ENCODE results near the gene DOK1.

DOK1 gene

GRCh38 chr2:74571058-74571457 lies 16.5 kb downstream of the DOK1 start:
- no peak for DNase-seq

GRCh38 chr2:74572178-74572925 lies 17.8 kb downstream of the DOK1 start:
- no peak for DNase-seq

- DNase-seq = no peak
Observed at GRCh38 chr2:74573747-74574562, 19.4 kb downstream of the DOK1 start.

GRCh38 chr2:74575320-74575719 lies 20.8 kb downstream of the DOK1 start:
- DNase-seq = no peak

GRCh38 chr2:74576211-74576862 lies 21.8 kb downstream of the DOK1 start:
- DNase-seq = no peak

GRCh38 chr2:74576863-74577229 lies 22.3 kb downstream of the DOK1 start:
- DNase-seq = no peak

GRCh38 chr2:74577448-74577847 lies 22.9 kb downstream of the DOK1 start:
- DNase-seq = no peak

- no peak for DNase-seq
Observed at GRCh38 chr2:74578408-74578807, 23.9 kb downstream of the DOK1 start.

- DNase-seq = no peak
Observed at GRCh38 chr2:74581463-74581862, 26.9 kb downstream of the DOK1 start.

GRCh38 chr2:74582184-74582583 lies 27.7 kb downstream of the DOK1 start:
- no peak for DNase-seq

- no peak for DNase-seq
Observed at GRCh38 chr2:74583504-74583903, 29.0 kb downstream of the DOK1 start.

- DNase-seq = no peak
Observed at GRCh38 chr2:74584088-74584645, 29.6 kb downstream of the DOK1 start.

GRCh38 chr2:74585406-74586185 lies 31.1 kb downstream of the DOK1 start:
- DNase-seq = no peak

GRCh38 chr2:74587664-74588277 lies 33.3 kb downstream of the DOK1 start:
- DNase-seq = peak; percentile 60

GRCh38 chr2:74588664-74589063 lies 34.1 kb downstream of the DOK1 start:
- no peak for DNase-seq

- DNase-seq = no peak
Observed at GRCh38 chr2:74593826-74594772, 39.6 kb downstream of the DOK1 start.

- no peak for DNase-seq
Observed at GRCh38 chr2:74596584-74596983, 42.1 kb downstream of the DOK1 start.

GRCh38 chr2:74597410-74597809 lies 42.9 kb downstream of the DOK1 start:
- no peak for DNase-seq

GRCh38 chr2:74599676-74600075 lies 45.2 kb downstream of the DOK1 start:
- DNase-seq = no peak

- DNase-seq = no peak
Observed at GRCh38 chr2:74602586-74603281, 48.2 kb downstream of the DOK1 start.

Data from NCI-H345 (cell line).